C4-2B (cell line): ENCODE measurements around the gene GLUD2.

Experiments used
- CTCF ChIP-seq: fragments of 450-650 bp; conservative IDR thresholded peaks from 2 replicates; pipeline ENCODE4 v1.5.1; 2017; ENCODE audit warnings: mild to moderate bottlenecking
- ZFX ChIP-seq: fragments of 450-650 bp; IDR thresholded peaks from 2 replicates; pipeline ENCODE4 v1.6.1; 2017

GRCh38 chrX:121013897-121014455 is 33.4 kb upstream of the GLUD2 start:
- TF ChIP-seq CTCF = no peak
- no peak for TF ChIP-seq ZFX
